Natural killer cell (primary cell): Measurements from ENCODE around the gene ASTN2. TPM values are rescaled to one million over a fixed set of nuclear protein-coding genes. Genes with fewer than 3 reads are reported as not detected.

ENCODE experiments used
- ATAC-seq, 3 donors: fragments of 150-1000 bp in 2 of 3; fragments of 200-7000 bp in 1 of 3; cut with Tn5 transposase; 1 replicate in 1 of 3; 2 replicates in 2 of 3; pipeline ENCODE4 v1.10.0; 2021; ENCODE audit warnings: mild to moderate bottlenecking in 2 of 3, moderate library complexity in 2 of 3
- DNase-seq, 2 donors: peaks; one replicate each; pipeline versions ENCODE4 v3.0.0 to v3.0.0-alpha.2; 2013 to 2021; ENCODE audit warnings: mixed read lengths in 1 of 2
- H3K27ac ChIP-seq: one replicate; pipeline ENCODE4 v1.5.1; 2013; ENCODE audit warnings: mild to moderate bottlenecking, low read length
- H3K27me3 ChIP-seq: one replicate; pipeline ENCODE4 v1.6.1; 2013; ENCODE audit warnings: low read length; ENCODE audit not compliant: control insufficient read depth, insufficient read depth
- H3K36me3 ChIP-seq: one replicate; pipeline ENCODE4 v1.6.1; 2013; ENCODE audit warnings: low read length; ENCODE audit not compliant: control insufficient read depth, insufficient read depth
- H3K4me1 ChIP-seq: one replicate; pipeline ENCODE4 v1.6.1; 2013; ENCODE audit warnings: low read length; ENCODE audit not compliant: control insufficient read depth, insufficient read depth
- H3K4me3 ChIP-seq: one replicate; pipeline ENCODE4 v1.5.1; 2013; ENCODE audit warnings: low read length
- H3K9me3 ChIP-seq: one replicate; pipeline ENCODE4 v1.6.1; 2013; ENCODE audit warnings: low read length; ENCODE audit not compliant: control insufficient read depth, insufficient read depth
- H3K27ac Mint-ChIP-seq, 2 donors: one replicate each; pipeline ENCODE4 v1.8.0; 2022; ENCODE audit warnings: mild to moderate bottlenecking in 2 of 2, mixed read lengths in 2 of 2, moderate library complexity in 1 of 2
- H3K27me3 Mint-ChIP-seq, 2 donors: one replicate each; pipeline ENCODE4 v1.8.0; 2022; ENCODE audit warnings: low read depth in 2 of 2, mixed read lengths in 2 of 2
- H3K36me3 Mint-ChIP-seq: one replicate; pipeline ENCODE4 v1.8.0; 2022; ENCODE audit warnings: mixed read lengths
- H3K4me1 Mint-ChIP-seq, 2 donors: one replicate each; pipeline ENCODE4 v1.8.0; 2022; ENCODE audit warnings: mixed read lengths in 2 of 2
- H3K4me3 Mint-ChIP-seq: one replicate; pipeline ENCODE4 v1.8.0; 2022; ENCODE audit warnings: mild to moderate bottlenecking, moderate library complexity, mixed read lengths
- H3K9me3 Mint-ChIP-seq, 2 donors: one replicate each; pipeline ENCODE4 v1.8.0; 2022; ENCODE audit warnings: mixed read lengths in 2 of 2
- WGBS: methylation state at CpG from one replicate; pipeline ENCODE4 v1.1.7; 2013; ENCODE audit warnings: missing lambda C conversion rate; ENCODE audit not compliant: insufficient coverage; 5-methylcytosine and 5-hydroxymethylcytosine counted together
- intact Hi-C: fragments of 100-400 bp; cut with micrococcal nuclease; formaldehyde crosslinking; loops from one replicate; pipeline ENCODE4 v1.14.2; 2022
- total RNA-seq, 4 donors: library from RNA; stranded (reverse); fragments of 120-200 nt in 1 of 4; gene quantifications; one replicate each; pipeline versions ENCODE4 v1.2.3 to v1.2.4, GENCODE V29; 2013 to 2022
- TF ChIP-seq, protein P1 (sequence below): fragments of 200-600 bp; IDR thresholded peaks from one replicate; pipeline ENCODE4 v1.8.0; 2022; ENCODE audit warnings: antibody characterized with exemption

Gene ASTN2
- total RNA-seq, 3 donors from 2014 or later (not counting 1 experiment from before 2014, with no cell fraction given) = 3.0 to 3.5 (median 3.2) TPM

DNA sequence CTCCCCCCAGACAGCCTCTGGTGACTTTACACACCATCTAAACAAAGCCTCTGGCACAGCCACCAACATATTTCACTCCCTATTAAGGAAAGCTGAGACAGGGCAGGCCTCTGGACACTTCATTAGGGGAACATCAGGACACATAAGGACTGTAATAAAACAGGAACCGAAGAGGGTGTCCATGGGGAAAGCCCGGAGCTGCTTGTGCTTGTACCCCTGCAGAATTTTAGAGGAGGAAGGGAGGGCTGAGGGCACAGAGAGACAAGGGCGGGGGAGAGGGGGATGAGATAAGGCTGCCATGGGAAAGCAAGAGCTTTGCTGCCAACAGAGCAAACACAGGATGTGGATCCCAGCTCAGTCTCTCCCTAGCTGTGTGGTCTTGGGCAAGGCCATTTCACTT, 138.4 kb downstream of the ASTN2 start:
- no peaks in the 10 kb centered on the region for H3K9me3 ChIP-seq
- H3K4me3 Mint-ChIP-seq = no peak overlapping the region
- TF ChIP-seq, protein P1, sequence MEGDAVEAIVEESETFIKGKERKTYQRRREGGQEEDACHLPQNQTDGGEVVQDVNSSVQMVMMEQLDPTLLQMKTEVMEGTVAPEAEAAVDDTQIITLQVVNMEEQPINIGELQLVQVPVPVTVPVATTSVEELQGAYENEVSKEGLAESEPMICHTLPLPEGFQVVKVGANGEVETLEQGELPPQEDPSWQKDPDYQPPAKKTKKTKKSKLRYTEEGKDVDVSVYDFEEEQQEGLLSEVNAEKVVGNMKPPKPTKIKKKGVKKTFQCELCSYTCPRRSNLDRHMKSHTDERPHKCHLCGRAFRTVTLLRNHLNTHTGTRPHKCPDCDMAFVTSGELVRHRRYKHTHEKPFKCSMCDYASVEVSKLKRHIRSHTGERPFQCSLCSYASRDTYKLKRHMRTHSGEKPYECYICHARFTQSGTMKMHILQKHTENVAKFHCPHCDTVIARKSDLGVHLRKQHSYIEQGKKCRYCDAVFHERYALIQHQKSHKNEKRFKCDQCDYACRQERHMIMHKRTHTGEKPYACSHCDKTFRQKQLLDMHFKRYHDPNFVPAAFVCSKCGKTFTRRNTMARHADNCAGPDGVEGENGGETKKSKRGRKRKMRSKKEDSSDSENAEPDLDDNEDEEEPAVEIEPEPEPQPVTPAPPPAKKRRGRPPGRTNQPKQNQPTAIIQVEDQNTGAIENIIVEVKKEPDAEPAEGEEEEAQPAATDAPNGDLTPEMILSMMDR = no peak
- no peaks in the 10 kb centered on the region for H3K36me3 Mint-ChIP-seq
- H3K27ac Mint-ChIP-seq = no peak overlapping the region
- DNase-seq (no peak), ATAC-seq (no peak)
- no peak overlapping the region for H3K27ac ChIP-seq
- H3K36me3 ChIP-seq = no peaks in the 10 kb centered on the region
- H3K4me1 Mint-ChIP-seq = no peaks in the 10 kb centered on the region
- no peak overlapping the region for H3K4me3 ChIP-seq
- H3K27me3 ChIP-seq = no peaks in the 10 kb centered on the region
- H3K27me3 Mint-ChIP-seq = no peaks in the 10 kb centered on the region
- 72% methylated on average over 3 of the region's 3 CpGs for WGBS
- peaks cover 4 to 6% of the 10 kb centered on the region in 2 donors for H3K9me3 Mint-ChIP-seq
- intact Hi-C loops = no loop called here
- no peaks in the 10 kb centered on the region for H3K4me1 ChIP-seq

DNA sequence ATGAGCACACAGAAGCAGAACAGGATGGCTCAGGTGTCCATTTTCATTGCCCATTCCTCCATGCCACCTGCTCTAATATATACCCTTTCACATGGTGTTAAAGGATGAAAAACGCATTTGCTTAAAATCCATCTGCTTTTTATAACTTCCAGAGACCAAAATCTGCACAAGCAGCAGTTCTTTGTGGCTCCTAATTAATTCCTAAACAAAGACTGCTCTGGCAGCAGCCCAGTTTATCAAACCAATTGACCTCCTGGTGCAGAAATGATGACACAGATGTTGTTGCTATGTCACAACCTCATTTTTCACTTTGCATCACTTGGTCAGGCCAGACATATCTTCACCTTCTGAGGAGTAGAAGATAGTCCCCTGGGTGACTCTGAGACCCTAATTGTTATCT, 141.2 kb downstream of the ASTN2 start:
- H3K27me3 Mint-ChIP-seq = no peaks in the 10 kb centered on the region
- no peak overlapping the region for H3K4me3 ChIP-seq
- TF ChIP-seq, protein P1 = no peak
- H3K27ac Mint-ChIP-seq = no peak overlapping the region
- H3K27me3 ChIP-seq = no peaks in the 10 kb centered on the region
- H3K9me3 ChIP-seq = no peaks in the 10 kb centered on the region
- H3K4me1 Mint-ChIP-seq = no peaks in the 10 kb centered on the region
- peaks cover 2 to 4% of the 10 kb centered on the region in 2 donors for H3K9me3 Mint-ChIP-seq
- no peaks in the 10 kb centered on the region for H3K36me3 ChIP-seq
- DNase-seq = no peak
- H3K36me3 Mint-ChIP-seq = no peaks in the 10 kb centered on the region
- ATAC-seq = no peak
- intact Hi-C loops = no loop called here
- H3K4me1 ChIP-seq = no peaks in the 10 kb centered on the region
- H3K4me3 Mint-ChIP-seq = no peak overlapping the region
- WGBS = 85% methylated on average over 1 of the region's 1 CpG
- H3K27ac ChIP-seq = no peak overlapping the region

DNA sequence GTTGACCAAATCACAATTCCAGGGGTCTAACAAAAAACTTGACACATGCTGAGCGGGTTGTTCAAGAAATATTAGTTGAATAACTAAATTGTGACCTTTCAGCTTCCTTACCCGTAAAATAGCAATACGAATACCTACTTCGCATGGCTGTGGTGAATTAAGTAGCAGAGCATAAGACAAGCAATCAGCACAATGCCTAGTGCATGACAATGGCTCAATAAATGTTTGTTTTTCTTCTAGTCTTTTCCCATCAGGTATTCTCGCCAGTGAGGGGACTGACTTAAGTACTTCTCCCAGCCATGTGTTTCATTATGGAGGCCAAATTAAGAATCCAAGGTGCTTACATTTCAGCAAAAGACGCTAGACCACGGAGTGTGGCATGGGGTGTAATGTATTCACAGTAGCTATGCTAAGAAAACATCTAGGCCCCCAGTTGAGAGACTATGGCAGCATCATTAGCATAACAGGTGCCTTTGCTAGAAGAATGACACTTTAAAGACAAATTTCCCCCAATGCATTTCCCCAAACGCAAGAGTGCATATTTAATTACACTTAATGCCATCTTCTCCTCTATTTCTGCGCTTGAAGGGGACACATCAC, 145.9 kb downstream of the ASTN2 start:
- ATAC-seq = no peak
- Mint-ChIP-seq H3K4me1 (no peaks in the 10 kb centered on the region), H3K27ac (no peak overlapping the region), H3K27me3 (no peaks in the 10 kb centered on the region), H3K4me3 (no peak overlapping the region), H3K9me3 (peaks cover 4% of the 10 kb centered on the region in 2 donors), H3K36me3 (no peaks in the 10 kb centered on the region)
- intact Hi-C loops = no loop called here
- no peaks in the 10 kb centered on the region for H3K27me3 ChIP-seq
- no peak for DNase-seq
- no peaks in the 10 kb centered on the region for H3K9me3 ChIP-seq
- no peaks in the 10 kb centered on the region for H3K4me1 ChIP-seq
- H3K4me3 ChIP-seq = no peak overlapping the region
- WGBS = 84% methylated on average over 8 of the region's 9 CpGs
- TF ChIP-seq, protein P1 = no peak
- H3K36me3 ChIP-seq = no peaks in the 10 kb centered on the region
- H3K27ac ChIP-seq = no peak overlapping the region
